Measurements from ENCODE around the gene ZMAT5.

GRCh38 chr22:29806196-29806595, 39.4 kb upstream of the ZMAT5 start:
- TF ChIP-seq CTCF (IDR thresholded peaks at IDR 0.05 in 2 of 3, conservative IDR thresholded peaks at IDR 0.05 in 1 of 3; ENCODE audit: borderline replicate concordance in 1 of 3, insufficient read depth in 1 of 3, low read depth in 2 of 3, low read length in 2 of 3) (no peak), POLR2A (IDR thresholded peaks at IDR 0.05; ENCODE audit: borderline replicate concordance, extremely low read depth, insufficient read depth, insufficient read length) (no peak), REST (IDR thresholded peaks at IDR 0.05; ENCODE audit: low read depth) (no peak), CEBPB (IDR thresholded peaks at IDR 0.05; ENCODE audit: low read depth) (no peak), SIN3A (IDR thresholded peaks at IDR 0.05; ENCODE audit: low read depth) (no peak)
